Iris pigment epithelial cell (primary cell): ENCODE results near the gene PLBD2.

Experiments used
- DNase-seq: peaks from one replicate; pipeline ENCODE4 v3.0.0-alpha.2; 2011; ENCODE audit warnings: low read depth

PLBD2 gene

DNA sequence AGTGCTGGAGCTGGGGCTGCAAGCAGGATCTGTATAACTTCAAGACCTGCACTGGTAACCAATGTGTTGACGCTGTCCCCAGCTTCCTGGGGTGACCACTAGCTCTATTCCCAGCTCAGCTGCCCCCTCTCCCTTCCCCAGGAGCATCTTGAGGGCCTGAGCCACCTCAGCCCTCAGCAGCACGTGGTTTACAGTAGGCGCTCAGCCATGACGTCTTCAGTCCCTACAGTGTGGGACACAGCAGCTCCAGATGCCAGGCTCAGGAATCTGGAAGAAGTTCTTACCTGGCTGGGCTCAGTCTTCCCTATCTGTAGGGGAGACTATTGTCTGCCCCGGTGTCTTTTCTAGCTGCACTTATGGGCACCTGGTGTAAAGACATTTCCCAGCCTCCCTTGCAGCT, 36.7 kb downstream of the PLBD2 start:
- no peak for DNase-seq

- no peak for DNase-seq
Observed at GRCh38 chr12:113396200-113396599, 37.8 kb downstream of the PLBD2 start.

DNA sequence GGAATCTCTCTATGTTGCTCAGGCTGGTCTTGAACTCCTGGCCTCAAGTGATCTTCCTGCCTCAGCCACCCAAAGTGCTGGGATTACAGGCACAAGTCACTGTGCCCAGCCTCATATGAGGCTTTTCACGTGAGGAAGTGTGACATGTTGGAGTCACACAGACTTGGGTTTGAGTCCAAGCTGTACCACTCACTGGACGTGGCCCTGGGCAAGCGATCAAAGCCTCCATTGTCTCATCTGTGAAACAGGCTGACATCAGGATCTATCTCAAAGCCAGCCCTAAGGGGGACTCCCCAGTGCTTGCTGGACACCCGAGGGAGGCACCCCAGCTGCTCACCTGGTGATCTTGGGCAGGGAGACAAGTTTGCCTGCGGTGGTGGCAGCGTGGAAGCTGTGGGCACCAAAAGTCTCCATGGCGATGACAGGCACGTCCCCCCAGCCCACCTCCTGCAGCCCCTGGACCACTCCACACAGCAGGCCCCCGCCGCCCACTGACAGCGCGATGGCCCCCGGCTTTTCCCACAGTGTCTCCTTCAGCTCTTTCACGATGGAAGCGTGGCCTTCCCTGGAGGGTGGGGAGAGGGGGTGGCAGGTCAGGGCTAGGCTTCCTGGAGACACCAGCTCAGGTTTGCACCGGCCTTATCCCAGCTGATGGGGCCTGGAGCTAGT, 38.6 kb downstream of the PLBD2 start:
- DNase-seq: no peak

DNA sequence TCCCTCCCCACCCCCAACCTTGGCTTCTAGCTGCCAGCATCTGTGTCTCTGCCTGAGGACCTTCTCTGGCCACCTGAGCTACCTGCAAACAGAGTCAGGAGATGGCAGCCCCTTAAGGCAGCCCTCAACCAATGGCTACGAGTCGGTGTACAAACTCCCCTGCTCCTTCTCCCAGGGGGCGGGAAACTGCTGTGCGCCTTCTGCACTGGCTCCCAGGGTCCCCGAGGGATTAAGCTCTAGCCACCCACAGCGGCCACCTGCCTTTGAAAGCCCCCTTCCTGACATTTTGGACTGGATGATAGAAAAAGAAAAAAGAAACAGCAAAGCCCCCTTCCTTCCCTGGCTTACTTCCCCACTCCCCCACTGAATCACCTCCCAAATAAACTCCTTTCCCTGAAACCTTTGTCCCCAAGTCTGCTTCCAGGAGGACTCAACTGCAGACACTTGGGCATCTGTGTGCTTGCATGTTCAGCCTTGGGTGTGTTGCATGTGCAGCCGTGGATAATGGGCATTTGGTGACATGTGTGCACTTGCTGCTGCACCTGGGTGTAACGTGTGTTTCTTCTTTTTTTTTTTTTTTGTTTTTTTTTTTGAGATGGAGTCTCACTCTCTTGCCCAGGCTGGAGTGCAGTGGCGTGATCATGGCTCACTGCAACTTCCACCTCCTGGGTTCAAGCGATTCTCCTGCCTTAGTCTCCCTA, 39.3 kb downstream of the PLBD2 start:
- DNase-seq: no peak

- no peak for DNase-seq
Observed at GRCh38 chr12:113398346-113399290, 40.2 kb downstream of the PLBD2 start.

DNA sequence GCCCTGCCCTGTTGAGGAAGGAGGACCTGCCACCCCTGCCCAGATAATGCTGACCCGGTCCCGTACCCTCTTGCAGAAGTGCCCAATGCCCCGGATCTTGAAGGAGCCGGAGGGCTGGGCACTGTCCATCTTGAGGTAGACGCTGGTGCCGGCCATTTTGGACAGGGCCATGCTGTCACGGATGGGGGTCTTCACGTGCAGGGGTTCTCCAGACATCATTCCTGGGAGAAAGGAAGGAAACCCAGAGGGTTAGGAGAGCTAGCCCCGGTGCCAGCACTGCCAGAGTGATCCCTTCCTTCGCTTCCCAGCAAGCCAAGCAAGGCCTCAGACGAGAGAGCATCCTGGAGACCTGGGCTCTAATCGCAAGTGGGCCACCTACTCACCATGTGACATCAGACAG, 41.1 kb downstream of the PLBD2 start:
- no peak for DNase-seq

GRCh38 chr12:113400362-113400761, 42.0 kb downstream of the PLBD2 start:
- no peak for DNase-seq

- DNase-seq: no peak
Observed at GRCh38 chr12:113401066-113402000, 42.9 kb downstream of the PLBD2 start.

DNA sequence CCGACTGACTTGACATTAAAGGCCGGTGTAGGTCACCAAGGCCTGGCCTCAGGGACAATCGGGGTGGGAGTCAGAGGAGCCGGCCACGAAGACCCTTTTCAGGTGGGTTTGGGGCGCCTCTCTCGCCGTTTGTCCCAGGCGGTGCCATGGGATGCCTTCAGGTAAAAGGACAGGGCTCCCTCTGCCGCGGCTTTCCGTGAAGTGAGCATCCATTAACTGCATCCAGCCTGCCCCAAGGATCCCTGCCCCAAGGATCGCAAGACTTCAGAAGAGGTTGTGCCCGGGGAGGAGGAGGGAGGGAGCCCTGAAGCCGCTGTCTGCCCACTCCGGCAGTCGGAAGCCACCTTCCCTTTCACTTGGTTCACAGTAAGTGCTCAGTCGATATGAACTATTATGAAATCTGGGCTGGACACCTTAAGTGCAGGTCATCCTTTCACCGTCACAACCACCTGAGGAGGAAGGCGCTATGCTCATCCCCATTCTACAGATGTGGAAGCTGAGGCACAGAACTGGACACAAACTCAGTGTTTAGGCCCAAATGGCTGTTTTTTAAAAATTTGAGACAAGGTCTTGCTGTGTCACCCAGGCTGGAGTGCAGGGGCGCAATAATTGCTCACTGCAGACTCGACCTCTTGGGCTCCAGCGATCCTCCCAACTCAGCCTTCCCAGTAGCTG, 44.3 kb downstream of the PLBD2 start:
- DNase-seq: no peak

GRCh38 chr12:113403435-113404415, 45.3 kb downstream of the PLBD2 start, which contains the start of gene SDS:
SDS (minus strand) TSS chr12:113403887; CDS start chr12:113399708, 4,179 bp downstream.
- DNase-seq: peak; percentile 38

DNA sequence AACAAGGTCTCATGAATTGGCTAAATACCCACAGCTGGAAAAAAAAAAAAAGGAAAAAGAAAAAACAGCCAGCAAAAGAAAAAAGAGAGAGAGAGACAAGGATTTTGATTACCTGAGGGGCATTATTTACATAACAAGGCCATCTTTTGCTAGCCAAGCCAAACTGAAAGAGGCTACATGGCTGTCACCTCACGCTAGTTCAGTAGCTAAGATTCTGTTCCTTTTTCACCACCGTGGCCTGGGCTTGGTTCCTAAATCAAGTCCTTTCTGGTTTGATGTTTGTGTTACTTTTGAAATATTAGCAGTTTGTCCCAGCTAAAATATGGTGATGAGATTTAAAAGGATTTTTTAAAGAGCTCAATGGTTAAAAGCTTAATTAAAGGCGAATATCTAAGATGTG, 47.3 kb downstream of the PLBD2 start:
- no peak for DNase-seq

GRCh38 chr12:113407931-113408600, 49.7 kb downstream of the PLBD2 start:
- DNase-seq: peak; percentile 61

DNA sequence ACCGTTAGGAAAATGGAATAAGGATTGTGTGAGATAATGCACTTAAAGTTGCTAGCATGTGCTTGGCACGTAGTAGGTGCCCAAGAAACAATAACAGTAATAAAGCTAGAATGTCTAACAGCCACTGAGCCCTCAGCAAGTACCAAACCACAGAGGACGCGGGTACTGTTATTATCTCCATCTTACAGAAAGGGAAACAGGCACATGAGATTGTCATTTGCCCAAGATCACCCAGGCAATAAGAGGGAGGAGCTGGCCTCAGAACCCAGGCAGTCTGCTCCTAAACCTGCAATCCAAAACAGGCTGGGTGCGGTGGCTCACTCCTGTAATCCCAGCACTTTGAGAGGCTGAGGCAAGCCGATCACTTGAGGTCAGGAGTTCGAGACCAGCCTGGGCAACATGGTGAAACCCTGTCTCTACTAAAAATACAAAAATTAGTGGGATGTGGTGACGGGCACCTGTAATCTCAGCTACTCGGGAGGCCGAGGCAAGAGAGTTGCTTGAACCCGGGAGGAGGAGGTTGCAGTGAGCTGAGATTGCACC, 50.4 kb downstream of the PLBD2 start:
- no peak for DNase-seq

DNA sequence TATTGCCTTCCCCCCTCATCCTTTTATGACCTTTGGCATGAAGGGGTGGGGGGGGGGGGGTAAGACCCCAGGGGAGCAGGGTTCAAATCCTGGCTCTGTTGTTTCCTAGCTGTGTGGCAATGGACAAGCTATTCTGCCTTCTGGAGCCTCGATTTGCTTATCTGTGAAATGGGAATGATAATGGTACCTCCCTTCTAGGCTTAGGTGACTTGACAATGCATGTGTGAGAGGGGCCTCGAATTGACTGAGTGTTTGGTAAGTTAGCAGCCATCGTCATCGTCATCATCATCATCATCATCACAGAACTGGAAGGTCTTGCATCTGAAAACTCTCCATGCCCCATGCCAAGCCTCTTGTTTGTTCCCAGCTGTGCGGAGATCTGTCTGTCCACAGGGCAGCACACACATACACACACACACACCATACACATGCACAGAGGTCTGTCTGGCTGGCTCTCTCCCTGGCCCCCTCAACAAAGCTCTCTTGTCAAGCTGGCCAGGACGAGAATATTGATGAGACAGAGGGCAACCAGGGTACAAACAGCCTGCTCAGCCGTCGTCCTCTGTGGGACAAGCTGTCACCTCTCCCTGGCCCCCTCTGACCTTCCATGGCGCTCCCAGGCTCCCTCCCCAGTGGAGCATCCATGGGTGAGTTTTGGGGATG, 51.2 kb downstream of the PLBD2 start:
- no peak for DNase-seq

- DNase-seq: peak; percentile 24
Observed at GRCh38 chr12:113413488-113413939, 55.1 kb downstream of the PLBD2 start.

GRCh38 chr12:113414519-113415038, 56.2 kb downstream of the PLBD2 start:
- DNase-seq: no peak

DNA sequence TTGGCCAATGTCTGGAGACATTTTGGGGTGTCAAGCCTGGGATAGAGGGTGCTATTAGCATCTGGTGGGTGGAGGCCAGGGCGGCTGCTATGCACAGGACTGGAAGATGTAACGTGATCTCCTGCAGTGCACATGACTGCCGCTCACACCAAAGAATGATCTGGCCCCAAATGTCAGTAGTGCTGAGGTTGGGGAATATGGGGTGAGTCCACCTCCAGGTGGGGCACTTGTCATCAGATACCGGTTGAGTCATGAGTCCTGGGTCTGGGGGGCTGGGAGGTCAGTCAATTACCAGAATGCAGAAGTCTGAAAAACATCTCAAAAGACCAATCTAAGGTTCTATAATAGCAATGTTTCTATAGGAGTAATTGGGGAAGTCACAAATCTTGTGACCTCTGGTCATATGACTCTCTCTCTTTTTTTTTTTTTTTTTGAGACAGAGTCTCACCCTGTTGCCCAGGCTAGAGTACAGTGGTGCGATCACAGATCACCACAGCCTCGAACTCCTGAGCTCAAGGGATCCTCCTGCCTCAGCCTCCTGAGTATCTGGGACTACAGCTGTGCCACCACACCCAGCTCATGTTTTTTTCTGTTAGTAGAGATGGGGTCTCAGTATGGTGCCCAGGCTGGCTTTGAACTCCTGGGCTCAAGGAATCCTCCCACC, 57.8 kb downstream of the PLBD2 start:
- peak; percentile 36 for DNase-seq
